HG02973 (cell line): ENCODE measurements around the gene TEKT3.
A peak's percentile ranks its signal among the peaks of the same experiment; 100 is the strongest.

Experiments
- ATAC-seq: cut with Tn5 transposase; IDR thresholded peaks from one replicate; pipeline ENCODE4 v1.9.1; 2021; ENCODE audit warnings: moderate library complexity; ENCODE audit not compliant: unreplicated experiment

TEKT3 gene

DNA sequence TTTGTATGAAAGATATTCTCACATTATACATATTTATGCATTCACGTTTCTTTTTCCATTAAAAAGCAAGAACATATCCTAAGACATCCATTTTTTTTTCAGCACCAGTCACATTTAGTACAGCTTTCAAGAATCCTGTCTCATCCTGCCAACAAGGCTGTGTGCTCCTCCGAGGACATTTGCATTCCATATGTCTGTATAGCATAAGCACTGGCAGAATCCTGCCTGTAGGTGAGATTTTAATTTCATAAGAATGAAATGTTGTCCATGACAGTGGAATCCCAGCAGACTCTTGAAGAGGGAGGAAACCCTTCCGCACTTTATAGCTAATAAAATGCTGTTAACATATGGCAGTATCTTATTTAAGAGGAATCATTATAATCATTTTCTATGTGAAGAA lies 73.4 kb downstream of the TEKT3 start:
- no peak for ATAC-seq

DNA sequence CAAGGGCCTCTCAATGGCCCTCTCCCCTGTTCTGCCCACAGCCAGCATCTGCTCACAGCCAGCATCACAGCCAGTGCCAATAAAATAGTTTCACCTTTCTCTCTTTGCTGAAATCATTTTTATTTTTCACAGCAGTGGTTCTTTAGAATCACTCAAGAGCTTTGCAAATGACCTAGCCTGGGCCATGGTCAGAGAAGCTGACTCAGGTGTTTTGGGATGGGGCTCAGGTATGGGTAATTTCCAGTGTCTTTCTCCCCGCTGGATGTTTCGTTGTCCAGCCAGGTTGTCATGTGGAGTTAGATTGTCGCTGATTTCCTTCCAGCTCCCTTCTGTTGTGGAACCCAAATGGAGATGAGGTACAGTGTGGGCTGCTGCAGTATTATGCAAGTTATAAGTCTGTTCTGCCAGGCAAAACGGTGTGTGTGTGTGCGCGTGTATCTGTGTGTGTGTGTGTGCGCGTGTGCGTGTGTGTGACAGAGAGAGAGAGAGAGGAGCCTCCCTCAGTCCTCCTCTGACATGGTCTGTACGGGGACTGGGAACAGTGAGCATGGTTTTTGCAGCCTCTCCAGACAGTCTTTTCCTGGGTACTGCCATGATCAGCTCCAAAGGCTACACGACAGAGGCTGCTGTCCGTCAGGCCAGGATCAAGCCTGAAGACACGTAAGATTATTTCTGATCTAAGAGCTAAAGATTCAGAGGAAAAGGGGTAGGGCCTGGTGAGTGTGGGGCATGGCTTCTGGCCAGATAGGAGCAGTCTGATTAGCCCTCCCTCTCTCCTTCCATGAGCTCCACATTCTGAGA lies 74.9 kb downstream of the TEKT3 start:
- ATAC-seq = no peak

DNA sequence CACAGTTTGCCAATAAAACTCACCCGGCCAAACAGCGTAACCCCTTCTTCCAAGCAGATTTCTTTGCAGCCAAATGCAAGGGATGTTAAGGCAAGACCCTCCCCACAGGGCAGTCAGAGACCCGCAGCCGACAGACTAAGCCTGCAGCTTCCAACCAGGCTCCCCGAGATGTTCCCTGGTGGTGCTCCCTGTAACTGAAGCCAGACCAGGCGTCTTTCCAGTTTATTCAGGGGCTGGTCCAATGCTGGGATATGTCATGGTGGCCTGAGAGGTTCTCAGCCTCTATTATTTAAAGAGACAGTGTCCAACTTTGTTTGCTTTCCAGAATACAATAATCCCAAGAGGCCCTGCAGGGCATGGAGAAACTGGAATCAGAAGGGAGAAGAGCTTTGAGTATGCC lies 76.3 kb downstream of the TEKT3 start, which contains the start of gene PMP22:
Gene PMP22, minus strand, starts transcription at position 196 of the 400 bp plus-strand sequence. CDS start 4,599 bp downstream, outside the sequence.
- no peak for ATAC-seq

DNA sequence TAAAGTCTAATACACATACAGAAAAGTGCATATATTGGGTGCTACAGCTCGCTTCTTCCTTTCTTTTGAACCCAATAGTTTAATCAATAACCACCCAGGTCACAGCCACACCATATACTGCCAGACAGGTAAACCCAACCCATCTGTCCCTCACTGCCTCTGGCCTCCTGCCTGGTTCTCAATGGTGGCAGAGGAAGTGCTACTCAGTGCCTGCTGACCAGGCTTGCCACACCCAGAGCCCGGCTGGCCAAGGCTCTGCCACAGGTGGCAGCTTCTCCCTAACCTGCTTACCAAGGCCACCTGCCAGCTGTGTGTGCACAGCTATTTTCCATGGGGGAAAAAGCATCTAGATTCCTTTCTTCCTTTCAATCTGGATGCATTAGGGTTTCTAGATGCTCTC lies 76.9 kb downstream of the TEKT3 start:
- ATAC-seq = no peak

DNA sequence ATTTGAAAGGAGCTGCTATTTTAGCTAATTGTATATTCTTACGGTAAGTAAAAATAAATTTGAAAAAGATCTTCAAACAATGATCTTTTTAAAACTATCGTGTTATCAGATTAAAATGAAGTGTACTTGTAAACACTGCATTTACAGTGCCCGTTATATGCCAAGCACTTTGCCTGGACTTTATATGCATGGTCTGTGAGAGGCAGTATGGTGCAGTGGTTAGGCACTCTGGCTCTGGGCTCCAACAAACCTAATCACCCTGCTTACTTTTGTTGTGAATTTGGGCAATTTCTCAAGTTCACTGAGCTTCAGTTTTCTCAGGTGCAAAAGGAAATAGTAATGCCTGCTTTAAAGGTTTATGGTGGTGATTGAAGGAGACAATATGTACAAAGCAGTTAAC lies 77.7 kb downstream of the TEKT3 start:
- no peak for ATAC-seq

DNA sequence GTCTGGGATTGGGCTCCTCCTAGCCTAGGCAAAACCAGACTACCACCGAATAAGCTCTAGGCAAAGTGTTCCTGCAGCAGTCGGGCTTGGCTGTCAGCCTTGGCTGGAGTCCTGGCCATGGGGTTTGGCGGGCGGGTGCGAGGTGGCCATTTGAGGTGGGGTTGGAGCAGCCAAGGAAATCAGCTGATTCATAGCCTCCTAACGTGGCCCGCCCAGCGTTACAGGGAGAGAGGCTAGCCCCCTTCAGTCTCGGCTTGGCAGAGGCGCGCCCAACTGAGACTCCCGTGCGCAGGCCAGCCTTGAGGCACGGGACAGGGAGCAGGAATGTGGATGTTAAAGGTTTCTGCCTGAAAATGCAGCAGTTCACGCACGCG lies 78.2 kb downstream of the TEKT3 start:
- no peak for ATAC-seq

DNA sequence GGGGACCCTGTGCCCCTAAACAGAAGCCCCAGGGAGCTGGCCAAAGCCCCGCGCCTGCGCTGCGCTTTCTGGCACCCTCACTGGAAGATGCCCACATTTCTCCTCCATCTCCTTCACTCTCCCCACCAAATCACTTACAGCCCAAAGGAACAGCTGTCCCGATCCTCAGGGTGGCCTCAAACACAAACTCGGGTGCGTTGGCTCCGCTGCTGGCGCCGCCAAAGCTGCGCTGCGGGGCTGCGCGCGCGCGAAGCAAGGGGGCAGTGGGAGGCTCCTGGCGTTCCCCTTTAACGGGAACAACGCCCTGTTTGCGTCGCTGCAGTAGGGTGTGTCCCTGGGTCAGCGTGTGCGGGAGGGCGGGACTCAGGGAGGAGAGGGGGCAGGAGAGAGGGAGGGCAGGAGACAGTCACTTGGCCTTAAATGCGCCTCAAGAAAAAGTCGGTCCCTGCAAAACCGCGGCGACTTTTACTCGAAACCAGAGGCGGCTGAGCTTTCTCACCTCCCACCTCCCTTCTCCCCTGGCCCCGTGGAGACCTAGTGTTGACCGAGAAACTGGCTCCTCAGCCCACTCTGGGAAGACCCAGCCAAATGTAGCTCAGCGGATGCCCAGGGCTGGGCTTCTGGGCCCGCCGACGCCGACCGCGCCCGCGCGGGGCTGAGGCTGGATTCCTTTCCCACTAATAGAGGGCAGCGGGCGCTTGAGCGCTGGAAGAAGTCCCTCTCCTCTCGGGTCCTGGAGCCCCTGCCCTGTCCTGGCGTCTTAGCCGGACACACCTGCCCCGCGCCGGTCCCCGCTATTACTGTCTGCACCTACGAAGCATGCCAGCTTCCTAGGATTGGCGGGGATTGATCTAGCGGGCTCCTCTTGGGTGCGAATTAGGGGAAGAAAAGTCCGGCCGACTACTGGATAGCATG lies 78.8 kb downstream of the TEKT3 start:
- no peak for ATAC-seq

DNA sequence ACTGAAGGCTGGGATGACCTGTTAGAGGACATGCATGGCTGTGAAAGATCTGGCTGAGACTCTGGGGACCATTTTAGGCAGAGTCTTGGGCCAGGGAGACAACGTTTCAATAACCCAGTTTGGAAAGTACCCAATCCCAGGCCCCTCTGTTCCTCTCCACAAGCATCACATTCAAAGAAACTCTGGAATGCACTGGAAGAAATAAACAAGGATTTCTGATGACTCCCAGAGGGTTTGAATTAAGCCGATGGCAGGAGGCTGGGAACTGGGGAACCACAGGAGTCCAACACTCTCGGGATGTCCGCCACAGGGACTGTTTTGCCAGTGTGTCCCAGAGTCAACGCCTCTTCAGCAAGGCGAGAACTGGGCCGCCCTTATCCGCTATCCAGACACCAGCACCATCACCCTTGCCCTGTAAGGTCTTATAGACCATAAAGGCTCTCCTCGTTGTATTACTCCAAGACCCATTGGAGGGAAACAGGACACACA lies 79.6 kb downstream of the TEKT3 start:
- ATAC-seq = no peak

DNA sequence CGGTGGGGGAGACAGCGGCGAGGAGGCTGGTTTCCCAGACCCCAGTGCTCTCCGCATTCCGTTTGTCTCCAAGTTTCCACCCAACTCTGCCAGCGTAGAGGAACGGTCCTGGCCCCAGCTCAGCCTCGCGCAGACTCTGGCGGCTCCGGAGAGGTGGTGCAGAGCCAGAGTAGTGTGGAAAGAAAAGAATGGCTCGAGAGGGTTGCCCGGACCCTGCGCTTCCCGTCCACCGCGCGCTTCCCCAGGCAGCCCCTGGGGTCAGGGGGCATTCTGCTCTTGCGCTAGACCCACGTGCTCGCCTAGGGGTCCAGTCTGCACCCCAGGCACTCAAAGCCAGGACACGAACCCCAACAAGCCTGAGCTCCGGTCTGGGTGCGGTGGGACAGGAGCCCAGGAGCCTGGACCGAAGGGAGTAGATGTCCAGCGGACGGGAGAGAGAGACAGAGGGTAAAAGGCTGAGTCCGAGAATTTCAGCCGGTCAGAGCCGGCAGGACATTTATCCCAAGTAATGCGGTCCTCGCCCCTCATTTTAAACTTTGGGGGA lies 80.1 kb downstream of the TEKT3 start:
- ATAC-seq = no peak

DNA sequence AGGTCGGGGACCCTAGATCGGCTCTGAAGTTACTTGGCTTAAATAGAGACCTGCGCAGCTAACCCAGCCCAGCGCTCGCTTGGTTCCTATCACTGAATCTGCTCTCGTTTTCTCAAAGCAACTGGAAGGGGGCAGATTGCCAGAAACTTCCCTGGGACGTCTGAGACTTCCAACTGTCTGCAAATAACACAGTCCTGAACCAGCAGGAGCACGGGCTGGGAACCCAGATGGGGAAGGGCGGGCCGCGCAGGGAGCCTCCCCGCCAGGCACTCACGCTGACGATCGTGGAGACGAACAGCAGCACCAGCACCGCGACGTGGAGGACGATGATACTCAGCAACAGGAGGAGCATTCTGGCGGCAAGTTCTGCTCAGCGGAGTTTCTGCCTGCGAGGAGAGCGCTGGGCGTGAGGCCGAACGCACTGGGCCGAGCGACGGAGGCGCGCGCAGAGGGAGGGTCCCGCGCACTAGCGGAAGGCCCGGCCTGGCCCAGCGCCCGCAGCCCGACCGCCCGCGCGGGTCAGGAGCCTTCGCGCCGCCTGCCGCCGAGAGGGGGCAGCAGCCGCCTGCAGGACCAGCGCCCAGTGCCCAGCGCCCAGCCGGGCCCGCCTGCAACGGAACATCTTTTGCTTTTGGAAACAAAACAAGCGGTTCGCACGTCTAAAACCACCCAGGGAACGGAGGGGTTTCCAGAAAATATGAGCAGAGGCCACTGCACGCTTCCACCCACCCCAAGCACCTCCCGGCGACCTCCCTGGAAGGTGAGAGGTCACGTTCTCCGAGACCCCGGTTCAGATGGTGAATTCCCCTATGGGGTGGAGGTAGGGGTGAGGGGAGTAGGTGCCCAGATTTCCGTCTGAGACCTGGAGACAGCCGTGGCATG lies 80.8 kb downstream of the TEKT3 start:
- ATAC-seq = no peak

DNA sequence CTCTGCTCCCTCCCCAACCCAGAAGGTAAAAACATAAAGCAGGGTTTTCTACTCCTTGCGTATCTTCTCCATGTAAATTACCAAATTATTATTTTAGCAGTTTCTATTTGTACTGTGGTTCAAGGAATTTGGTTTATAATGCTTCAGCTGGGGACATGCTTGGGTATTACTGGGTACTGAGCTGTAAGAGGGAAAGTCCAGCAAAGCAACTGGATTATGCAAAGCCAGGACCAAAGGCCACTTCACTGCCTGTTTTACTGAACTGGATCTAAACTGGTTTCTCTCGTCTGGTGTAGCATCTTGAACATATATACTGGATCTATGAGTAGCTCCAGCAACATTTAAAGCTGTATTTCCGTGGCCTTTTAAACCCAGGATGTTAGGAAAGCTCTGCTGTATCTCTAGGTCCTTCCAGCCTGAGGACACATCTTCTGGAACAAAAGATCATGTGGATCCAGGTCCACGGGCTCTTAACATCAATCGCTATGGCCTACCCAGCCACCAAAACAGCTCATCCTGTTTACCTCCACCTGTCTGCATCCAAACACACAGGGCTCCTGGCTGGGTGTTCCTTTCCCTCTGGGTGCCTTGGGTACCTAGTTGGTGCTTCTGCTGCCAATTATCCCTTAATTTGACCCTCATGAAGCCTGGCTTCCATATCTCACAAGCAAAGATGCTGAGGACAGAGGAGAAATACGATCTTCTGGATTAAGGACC lies 83.4 kb downstream of the TEKT3 start:
- ATAC-seq = no peak

DNA sequence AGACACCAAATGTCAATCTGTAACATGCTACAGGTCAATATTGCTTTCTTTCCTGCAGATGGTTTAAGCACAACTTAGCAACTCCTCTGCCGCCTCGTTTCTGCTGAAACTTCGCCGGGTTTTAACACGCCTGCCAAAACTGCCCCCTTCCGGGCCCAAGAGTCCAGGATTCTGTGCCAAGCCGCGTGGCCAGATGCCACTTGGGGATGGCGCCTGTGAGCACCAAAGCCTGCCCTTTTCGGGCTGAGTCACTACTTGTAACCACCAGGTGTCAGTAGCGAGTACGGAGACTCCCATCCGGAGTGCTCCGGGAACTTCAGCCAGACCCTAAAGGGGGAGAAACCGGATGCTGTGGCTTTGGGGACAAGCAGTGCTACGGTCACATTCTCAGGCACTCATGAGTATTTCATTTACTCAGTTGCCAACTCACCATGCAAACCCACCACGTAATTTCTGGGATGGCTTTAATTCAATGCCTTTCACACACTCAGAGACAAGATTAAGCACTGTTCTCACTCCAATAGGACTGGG lies 84.1 kb downstream of the TEKT3 start:
- ATAC-seq = peak; percentile 72

DNA sequence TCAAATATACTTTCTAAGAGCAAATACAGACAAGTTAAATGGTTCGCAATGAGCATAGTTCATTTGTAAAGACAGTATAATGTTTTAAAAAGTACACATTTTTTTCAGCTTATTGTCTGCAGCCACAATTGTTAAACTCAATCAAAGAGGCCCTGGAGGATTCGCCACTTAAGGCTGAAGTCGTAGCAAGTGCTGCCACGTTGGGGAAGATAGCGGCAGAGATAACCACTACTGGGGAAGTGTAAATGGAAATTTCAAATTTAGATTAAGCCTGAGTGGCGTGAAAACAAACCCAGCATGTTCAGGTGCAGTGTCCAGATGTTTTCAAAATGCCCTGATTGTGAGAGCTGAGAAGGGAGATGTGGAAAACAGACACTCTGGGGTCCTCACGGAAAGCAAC lies 84.7 kb downstream of the TEKT3 start:
- no peak for ATAC-seq

DNA sequence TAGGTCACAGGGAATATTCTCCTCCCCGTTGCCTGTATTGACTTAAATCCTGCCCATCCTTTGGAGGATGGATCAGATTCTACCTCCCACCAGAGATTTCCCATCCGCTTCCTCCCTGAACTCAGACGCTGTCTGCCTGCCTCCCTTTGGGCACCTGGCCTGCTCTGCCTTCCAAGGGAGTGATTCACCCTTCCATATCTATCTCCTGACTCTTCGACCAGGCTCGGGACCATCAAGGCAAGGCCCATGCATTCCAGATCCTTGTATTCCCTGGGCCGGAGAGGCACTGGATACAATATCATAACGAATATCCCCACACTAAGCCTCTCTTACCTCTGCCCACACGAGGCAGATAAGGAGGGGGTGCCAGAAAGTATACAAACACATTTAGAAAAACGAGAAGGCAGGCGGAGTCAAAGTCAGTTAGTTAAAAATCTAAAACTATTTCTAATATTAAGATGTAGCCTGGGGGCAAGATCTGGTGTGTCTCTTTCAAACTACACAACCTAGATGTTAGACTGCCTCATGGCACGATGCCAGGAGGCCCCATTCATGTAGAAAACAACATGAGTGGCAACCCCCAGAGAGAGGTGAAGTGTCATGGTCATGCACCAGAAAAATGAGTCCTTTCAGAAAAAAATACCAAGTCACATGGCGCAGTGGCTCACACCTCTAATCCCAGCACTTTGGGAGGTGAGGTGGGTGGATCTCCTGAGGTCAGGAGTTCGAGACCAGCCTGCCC lies 85.5 kb downstream of the TEKT3 start:
- no peak for ATAC-seq
